HEK293 (cell line): ENCODE data around the gene ST6GAL1.

ENCODE experiments used
- CTCF ChIA-PET: fragments of 350-600 bp; formaldehyde crosslinking; extraction: SDS; loops from one replicate; lab custom pipeline; 2021; ENCODE audit warnings: antibody characterized with exemption; lab: Yijun Ruan, JAX
- POLR2A ChIA-PET: fragments of 300-600 bp; formaldehyde crosslinking; extraction: SDS; loops from one replicate; lab custom pipeline; 2020; ENCODE audit warnings: antibody characterized with exemption, inconsistent platforms; lab: Yijun Ruan, JAX
- H3K27ac ChIP-seq: fragments of 200-500 bp; sonication (Bioruptor generic); 2 replicates; pipeline ENCODE4 v1.5.1; 2014; ENCODE audit warnings: low read depth, low read length, control low read depth, inconsistent platforms; ENCODE audit errors: extremely low read depth
- H3K36me3 ChIP-seq, 2 experiments: fragments of 200-500 bp in 1 of 2; sonication (Bioruptor generic) in 1 of 2; 1 replicate in 1 of 2; 2 replicates in 1 of 2; pipeline ENCODE4 v1.5.1; 2014 to 2017; ENCODE audit warnings: inconsistent platforms in 2 of 2, low read length in 2 of 2; ENCODE audit not compliant: control insufficient read depth in 2 of 2, insufficient read depth in 1 of 2
- H3K4me1 ChIP-seq: fragments of 200-500 bp; sonication (Bioruptor generic); 2 replicates; pipeline ENCODE4 v1.5.1; 2014; ENCODE audit warnings: mild to moderate bottlenecking, low read length, inconsistent platforms; ENCODE audit not compliant: control insufficient read depth, insufficient read depth
- H3K4me3 ChIP-seq: 2 replicates; pipeline ENCODE4 v1.5.1; 2011; ENCODE audit warnings: low read depth, mild to moderate bottlenecking, control low read depth, low read length, moderate library complexity
- H3K9me3 ChIP-seq: fragments of 200-500 bp; sonication (Bioruptor generic); 2 replicates; pipeline ENCODE4 v1.5.1; 2014; ENCODE audit warnings: low read depth, low read length, inconsistent platforms; ENCODE audit not compliant: control insufficient read depth, insufficient read depth
- BCL11B ChIP-seq: fragments of 450-650 bp; formaldehyde crosslinking; IDR thresholded peaks from 2 replicates; pipeline ENCODE4 v1.5.1; 2016; ENCODE audit warnings: low read depth, missing biosample characterization, missing genetic modification characterization
- ELK4 ChIP-seq: IDR thresholded peaks from 2 replicates; pipeline ENCODE4 v1.6.1; 2011; ENCODE audit warnings: mild to moderate bottlenecking, low read depth, low read length, borderline replicate concordance
- HOXC10 ChIP-seq: sonication (generic); formaldehyde crosslinking; IDR thresholded peaks from 2 replicates; pipeline ENCODE4 v1.8.1; 2023; ENCODE audit warnings: mild to moderate bottlenecking, missing genetic modification reagents
- KLF10 ChIP-seq: fragments of 450-650 bp; IDR thresholded peaks from 2 replicates; pipeline ENCODE4 v1.5.1; 2018; ENCODE audit warnings: missing biosample characterization, mild to moderate bottlenecking, missing genetic modification characterization
- KLF9 ChIP-seq: fragments of 450-650 bp; formaldehyde crosslinking; IDR thresholded peaks from 2 replicates; pipeline ENCODE4 v1.5.1; 2016; ENCODE audit warnings: missing biosample characterization, missing genetic modification characterization, low read depth
- TCF7L2 ChIP-seq: IDR thresholded peaks from 2 replicates; pipeline ENCODE4 v1.6.1; 2011; ENCODE audit warnings: low read depth, mild to moderate bottlenecking, inconsistent platforms, low read length, moderate library complexity, borderline replicate concordance
- ZBTB1 ChIP-seq: fragments of 450-650 bp; formaldehyde crosslinking; IDR thresholded peaks from 2 replicates; pipeline ENCODE4 v1.5.1; 2016; ENCODE audit warnings: missing biosample characterization, missing genetic modification characterization
- ZBTB8A ChIP-seq: fragments of 450-650 bp; formaldehyde crosslinking; IDR thresholded peaks from 2 replicates; pipeline ENCODE4 v1.5.1; 2016; ENCODE audit warnings: missing biosample characterization, missing genetic modification characterization
- ZFP37 ChIP-seq: fragments of 450-650 bp; formaldehyde crosslinking; IDR thresholded peaks from 2 replicates; pipeline ENCODE4 v1.5.1; 2016; ENCODE audit warnings: missing biosample characterization, missing genetic modification characterization
- ZFP41 ChIP-seq: fragments of 450-650 bp; formaldehyde crosslinking; IDR thresholded peaks from 2 replicates; pipeline ENCODE4 v1.5.1; 2016; ENCODE audit warnings: missing biosample characterization, missing genetic modification characterization, borderline replicate concordance
- ZIC2 ChIP-seq: fragments of 450-650 bp; formaldehyde crosslinking; IDR thresholded peaks from 2 replicates; pipeline ENCODE4 v1.5.1; 2016; ENCODE audit warnings: missing biosample characterization, missing genetic modification characterization
- ZNF10 ChIP-seq: fragments of 450-650 bp; formaldehyde crosslinking; IDR thresholded peaks from 2 replicates; pipeline ENCODE4 v1.5.1; 2017; ENCODE audit warnings: missing biosample characterization, missing genetic modification characterization
- ZNF16 ChIP-seq: fragments of 450-650 bp; formaldehyde crosslinking; IDR thresholded peaks from 2 replicates; pipeline ENCODE4 v1.5.1; 2016; ENCODE audit warnings: low read depth, missing biosample characterization, missing genetic modification characterization
- ZNF274 ChIP-seq, 2 experiments: fragments of 200-500 bp in 1 of 2; fragments of 450-650 bp in 1 of 2; sonication (Bioruptor generic) in 1 of 2; formaldehyde crosslinking in 1 of 2; IDR thresholded peaks; 2 replicates each; pipeline versions ENCODE4 v1.5.1 to v1.6.1; 2014 to 2016; ENCODE audit warnings: borderline replicate concordance in 1 of 2, inconsistent platforms in 1 of 2, low read length in 1 of 2, missing biosample characterization in 1 of 2, missing genetic modification characterization in 1 of 2
- ZNF335 ChIP-seq: fragments of 450-650 bp; formaldehyde crosslinking; conservative IDR thresholded peaks from 2 replicates; pipeline ENCODE4 v1.5.1; 2016; ENCODE audit warnings: missing biosample characterization, missing genetic modification characterization
- ZNF404 ChIP-seq: fragments of 450-650 bp; formaldehyde crosslinking; IDR thresholded peaks from 2 replicates; pipeline ENCODE4 v1.5.1; 2017; ENCODE audit warnings: missing biosample characterization, missing genetic modification characterization
- ZNF433 ChIP-seq: fragments of 450-650 bp; formaldehyde crosslinking; IDR thresholded peaks from 2 replicates; pipeline ENCODE4 v1.5.1; 2016; ENCODE audit warnings: missing biosample characterization, missing genetic modification characterization, low read depth
- ZNF501 ChIP-seq: fragments of 450-650 bp; formaldehyde crosslinking; IDR thresholded peaks from 2 replicates; pipeline ENCODE4 v1.5.1; 2016; ENCODE audit warnings: missing biosample characterization, missing genetic modification characterization
- ZNF596 ChIP-seq: fragments of 450-650 bp; IDR thresholded peaks from 2 replicates; pipeline ENCODE4 v1.5.0; 2018; ENCODE audit warnings: missing biosample characterization, mild to moderate bottlenecking, missing genetic modification characterization, moderate library complexity
- ZNF645 ChIP-seq: fragments of 450-650 bp; formaldehyde crosslinking; IDR thresholded peaks from 2 replicates; pipeline ENCODE4; 2016; ENCODE audit warnings: missing biosample characterization, missing genetic modification characterization
- ZNF658 ChIP-seq: fragments of 450-650 bp; formaldehyde crosslinking; IDR thresholded peaks from 2 replicates; pipeline ENCODE4; 2016; ENCODE audit warnings: missing biosample characterization, missing genetic modification characterization
- ZNF677 ChIP-seq: fragments of 450-650 bp; IDR thresholded peaks from 2 replicates; pipeline ENCODE4 v1.5.0; 2018; ENCODE audit warnings: missing biosample characterization, mild to moderate bottlenecking, missing genetic modification characterization, moderate library complexity
- ZSCAN16 ChIP-seq: fragments of 450-650 bp; formaldehyde crosslinking; IDR thresholded peaks from 2 replicates; pipeline ENCODE4 v1.5.1; 2016; ENCODE audit warnings: missing biosample characterization, missing genetic modification characterization
- TF ChIP-seq, protein P1 (sequence below): fragments of 450-650 bp; formaldehyde crosslinking; IDR thresholded peaks from 2 replicates; pipeline ENCODE4 v1.5.1; 2016; ENCODE audit warnings: missing biosample characterization, missing genetic modification characterization

Gene ST6GAL1

DNA sequence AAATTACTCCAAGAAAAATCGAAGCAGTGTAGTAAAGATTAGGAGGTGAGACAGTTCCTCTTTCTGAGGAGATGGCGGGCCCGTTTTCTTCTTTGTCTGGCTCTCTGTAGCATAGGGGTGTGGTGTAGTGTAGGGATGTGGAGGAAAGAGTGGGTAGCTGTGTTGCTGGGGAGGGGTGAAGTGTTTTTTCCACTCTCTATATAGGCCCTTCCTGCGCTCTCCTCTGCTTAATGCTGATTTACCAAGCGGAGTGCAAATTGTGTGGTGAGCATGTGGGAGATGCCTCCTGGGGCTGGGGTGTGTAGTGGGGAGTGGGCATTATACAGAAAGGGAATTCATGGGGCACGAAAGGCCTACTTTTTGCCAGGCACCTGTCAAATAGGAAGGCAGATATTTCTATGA is 94.9 kb downstream of the ST6GAL1 start:
- H3K27ac ChIP-seq = no peak overlapping the region
- TF ChIP-seq TCF7L2 = no peak
- no peak for TF ChIP-seq BCL11B (tag by site-specific recombination)
- no peak for TF ChIP-seq ZNF596 (tag by site-specific recombination)
- TF ChIP-seq ZNF645 = no peak
- TF ChIP-seq ZBTB8A = no peak
- TF ChIP-seq ZSCAN16 = no peak
- TF ChIP-seq ELK4 = no peak
- no peak for TF ChIP-seq ZFP37 (tag by site-specific recombination)
- no peak for TF ChIP-seq ZNF274 (IDR thresholded peaks at IDR 0.05; ENCODE audit: low read length)
- TF ChIP-seq ZNF274 (tag by site-specific recombination; IDR thresholded peaks at IDR 0.05; ENCODE audit: borderline replicate concordance) = no peak
- CTCF ChIA-PET = no interaction called here
- POLR2A ChIA-PET = no interaction called here
- no peaks in the 10 kb centered on the region for H3K4me1 ChIP-seq
- H3K36me3 ChIP-seq = no peaks in the 10 kb centered on the region
- H3K4me3 ChIP-seq = no peak overlapping the region
- no peaks in the 10 kb centered on the region for H3K9me3 ChIP-seq

DNA sequence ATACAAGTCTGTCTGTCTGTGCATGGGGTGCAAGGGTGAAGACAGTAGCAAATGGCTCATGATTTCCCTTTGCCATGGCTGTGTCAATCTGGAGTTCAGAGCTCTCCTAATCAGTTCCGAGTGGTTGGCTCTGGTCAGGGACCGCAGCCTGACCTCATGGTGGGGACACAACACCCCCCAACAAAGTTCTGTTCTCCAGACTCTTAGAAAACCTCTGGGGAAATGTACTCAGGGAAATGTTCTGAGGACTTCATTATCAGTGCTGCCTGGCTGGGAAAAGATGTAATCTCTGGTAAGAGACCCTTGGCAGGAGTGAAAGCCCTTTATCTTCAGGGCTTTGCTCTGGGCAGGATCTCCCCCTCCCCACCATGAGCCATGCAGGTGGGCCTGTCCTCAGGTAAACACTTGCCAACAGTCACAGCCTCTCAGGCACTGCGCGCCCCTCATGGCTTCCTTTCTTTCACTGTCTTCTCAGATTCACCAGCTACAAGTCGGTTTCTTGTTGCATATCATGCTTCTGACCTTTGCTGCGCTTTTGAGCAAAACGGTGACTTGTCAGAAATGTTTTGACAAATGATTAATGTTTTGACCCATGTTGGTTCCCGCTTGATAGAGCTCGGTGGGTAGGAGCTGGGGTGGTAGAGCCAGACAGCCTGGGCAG is 95.5 kb downstream of the ST6GAL1 start:
- Histone ChIP-seq H3K9me3 (no peaks in the 10 kb centered on the region), H3K27ac (no peak overlapping the region), H3K36me3 (no peaks in the 10 kb centered on the region), H3K4me3 (no peak overlapping the region), H3K4me1 (no peaks in the 10 kb centered on the region)
- POLR2A ChIA-PET = no interaction called here
- CTCF ChIA-PET = interaction anchor here (0.6 kb wide), 1 partner anchor 81 kb away, joined by 3 read pairs; no protein-coding TSS in a partner anchor
- TF ChIP-seq ZNF10 = no peak
- TF ChIP-seq, protein P1, sequence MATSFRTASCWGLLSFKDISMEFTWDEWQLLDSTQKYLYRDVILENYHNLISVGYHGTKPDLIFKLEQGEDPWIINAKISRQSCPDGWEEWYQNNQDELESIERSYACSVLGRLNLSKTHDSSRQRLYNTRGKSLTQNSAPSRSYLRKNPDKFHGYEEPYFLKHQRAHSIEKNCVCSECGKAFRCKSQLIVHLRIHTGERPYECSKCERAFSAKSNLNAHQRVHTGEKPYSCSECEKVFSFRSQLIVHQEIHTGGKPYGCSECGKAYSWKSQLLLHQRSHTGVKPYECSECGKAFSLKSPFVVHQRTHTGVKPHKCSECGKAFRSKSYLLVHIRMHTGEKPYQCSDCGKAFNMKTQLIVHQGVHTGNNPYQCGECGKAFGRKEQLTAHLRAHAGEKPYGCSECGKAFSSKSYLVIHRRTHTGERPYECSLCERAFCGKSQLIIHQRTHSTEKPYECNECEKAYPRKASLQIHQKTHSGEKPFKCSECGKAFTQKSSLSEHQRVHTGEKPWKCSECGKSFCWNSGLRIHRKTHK (tag by site-specific recombination) = no peak
- TF ChIP-seq ZNF335 = no peak
- no peak for TF ChIP-seq ZBTB1 (tag by site-specific recombination)
- no peak for TF ChIP-seq KLF9 (tag by site-specific recombination)
- TF ChIP-seq ZNF645 = no peak
- no peak for TF ChIP-seq HOXC10
- no peak for TF ChIP-seq ZIC2 (tag by site-specific recombination)
- no peak for TF ChIP-seq ZNF501 (tag by site-specific recombination)
- TF ChIP-seq ZFP41 (tag by site-specific recombination) = no peak
- TF ChIP-seq ZNF433 = no peak
- TF ChIP-seq ZNF404 (tag by site-specific recombination) = no peak
- TF ChIP-seq ZNF677 (tag by site-specific recombination) = no peak
- TF ChIP-seq ZNF16 (tag by site-specific recombination) = no peak
- no peak for TF ChIP-seq KLF10 (tag by site-specific recombination)
- TF ChIP-seq ZNF658 (tag by site-specific recombination) = no peak
